ENCODE data around the gene PKN2. TPM values are rescaled to one million over a fixed set of nuclear protein-coding genes. Genes with fewer than 3 reads are reported as not detected.

The PKN2 gene
- total RNA-seq, 5 donors from 2014 or later (not counting 1 experiment from before 2014, with no cell fraction given): 33.1 to 50.6 (median 35.9) TPM

Other genes starting within 250 kb of the PKN2 start
- 10 to 100 TPM; 34.2 to 54.5 (median 38.7) TPM for gene GTF2B, start 207.3 kb downstream of the PKN2 start, total RNA-seq

All from T-cell (primary cell).